HG03159 (cell line): ENCODE measurements around the gene MCRIP2.

ENCODE experiments used
- ATAC-seq: cut with Tn5 transposase; IDR thresholded peaks from one replicate; pipeline ENCODE4 v1.9.1; 2021; ENCODE audit warnings: mild to moderate bottlenecking, moderate library complexity; ENCODE audit not compliant: unreplicated experiment

MCRIP2 gene

DNA sequence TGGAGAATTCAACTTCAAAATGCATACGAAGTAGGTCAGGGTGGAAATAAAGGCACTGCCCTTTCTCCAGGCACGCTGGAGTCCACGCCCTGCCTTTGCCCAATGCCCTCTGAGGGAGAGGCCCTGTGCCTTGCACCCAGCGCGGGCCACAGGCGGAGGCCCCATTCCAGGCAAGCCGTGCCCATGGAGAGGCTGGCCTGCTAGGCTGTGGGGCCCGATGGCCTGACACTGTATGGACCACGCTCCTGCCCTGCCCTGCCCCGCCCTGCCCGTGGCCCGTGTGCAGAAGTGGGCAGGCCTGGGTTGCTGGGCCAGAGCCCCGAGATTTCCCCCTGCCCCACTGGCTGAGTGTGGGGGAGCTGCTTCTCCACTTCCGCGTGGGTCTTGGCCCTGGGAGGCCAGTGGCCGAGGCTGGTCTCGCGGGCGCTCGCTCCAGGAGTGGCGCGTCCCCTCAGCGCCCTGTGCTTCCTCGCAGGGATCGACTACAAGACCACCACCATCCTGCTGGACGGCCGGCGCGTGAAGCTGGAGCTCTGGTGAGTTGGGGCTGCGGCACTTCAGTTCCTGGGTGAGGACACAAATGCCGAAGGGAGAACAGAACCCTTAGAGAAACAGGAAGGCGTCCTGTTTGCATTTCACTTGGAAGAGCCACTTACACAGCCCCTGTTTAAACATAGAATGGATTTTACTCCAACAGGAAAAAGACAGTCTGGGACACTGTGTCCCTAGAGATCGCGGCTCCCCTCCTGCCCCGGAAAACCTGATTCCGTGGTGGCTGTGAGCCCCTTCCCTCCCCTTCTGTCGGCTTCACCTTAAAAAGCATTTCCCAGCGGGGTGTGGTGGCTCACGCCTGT lies 24.7 kb upstream of the MCRIP2 start:
- ATAC-seq: no peak

DNA sequence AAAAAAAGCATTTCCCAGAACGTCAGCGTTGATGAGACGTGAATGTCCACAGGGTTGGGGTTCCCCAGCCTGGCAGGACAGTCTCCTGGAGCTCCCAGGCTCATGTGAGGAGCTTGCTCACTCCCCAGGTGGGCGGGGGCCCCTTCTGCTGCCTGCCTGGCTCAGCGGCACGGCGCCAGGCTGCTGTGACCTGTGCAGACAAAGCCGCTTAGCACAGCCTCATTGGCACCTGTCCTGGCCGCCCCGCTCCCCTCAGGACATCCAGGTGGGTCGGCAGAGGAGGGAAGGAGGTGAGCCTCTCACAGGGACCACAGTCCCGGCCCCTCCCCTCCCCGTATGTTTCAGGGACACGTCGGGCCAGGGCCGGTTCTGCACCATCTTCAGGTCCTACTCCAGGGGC lies 23.8 kb upstream of the MCRIP2 start:
- no peak for ATAC-seq

DNA sequence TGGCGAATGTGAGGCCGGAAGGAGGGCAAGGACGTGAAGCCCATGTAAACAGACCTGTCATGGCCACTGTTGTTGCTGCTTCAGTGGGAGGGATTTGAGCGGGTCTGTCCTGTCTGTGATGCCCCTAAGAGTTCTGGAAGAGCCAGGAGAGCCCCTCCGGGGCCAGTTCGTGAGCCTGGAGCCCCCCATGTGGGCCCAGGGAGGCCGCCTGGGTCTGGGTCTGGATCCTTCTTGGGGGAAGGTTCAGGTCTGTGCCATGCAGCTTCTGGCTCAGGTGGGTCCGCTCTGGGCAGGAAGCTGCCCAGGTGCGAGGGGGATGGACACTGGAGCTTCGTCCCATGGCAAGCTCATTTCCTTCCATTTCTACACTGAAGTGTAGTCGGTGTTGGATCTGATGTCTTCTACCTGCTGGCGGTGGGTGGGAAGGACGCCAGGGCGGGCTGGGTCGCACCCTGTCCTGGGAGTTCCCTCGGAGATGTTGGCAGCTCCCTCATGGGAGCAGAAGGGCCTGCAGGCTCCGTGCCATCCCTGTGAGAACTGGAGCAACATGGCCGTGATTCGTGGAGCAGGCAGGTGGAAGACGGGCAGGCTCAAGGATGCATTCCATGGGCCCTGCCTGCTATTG lies 22.0 kb upstream of the MCRIP2 start:
- ATAC-seq: no peak

DNA sequence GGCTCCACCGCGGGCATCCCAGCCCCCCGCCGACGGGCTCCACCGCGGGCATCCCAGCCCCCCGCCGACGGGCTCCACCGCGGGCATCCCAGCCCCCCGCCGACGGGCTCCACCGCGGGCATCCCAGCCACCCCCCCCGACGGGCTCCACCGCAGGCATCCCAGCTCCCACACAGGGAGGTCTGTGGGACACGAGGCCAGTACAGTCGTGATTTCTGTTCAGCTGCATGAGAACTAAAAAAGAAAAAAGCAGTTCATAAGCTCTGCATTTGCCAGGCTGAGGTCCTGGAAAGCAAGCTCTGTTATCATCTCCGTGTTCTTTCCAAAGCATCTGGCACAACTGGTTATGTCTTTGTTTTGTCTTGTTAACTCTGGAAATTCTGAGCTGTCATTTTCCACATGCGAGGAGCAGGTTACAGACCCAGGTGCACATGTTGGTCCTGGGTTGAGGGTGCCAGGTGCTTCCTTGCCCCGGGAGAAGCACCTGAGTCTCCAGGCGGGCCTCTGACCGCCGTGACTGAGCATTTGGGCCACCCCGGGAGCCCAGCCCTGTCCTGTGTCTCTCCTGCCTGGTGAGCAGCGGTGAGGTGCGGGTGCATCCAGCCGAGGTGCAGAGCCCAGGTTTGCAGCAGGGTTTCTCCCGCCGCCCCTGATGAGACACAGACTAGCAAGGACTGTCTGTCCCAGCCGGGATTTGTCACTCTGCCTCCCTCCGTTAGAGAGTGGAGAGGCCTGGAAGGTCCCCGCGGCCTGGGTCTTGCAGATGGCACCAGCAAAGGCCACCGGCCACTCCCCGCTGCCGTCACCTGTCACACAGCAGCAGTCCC lies 20.7 kb upstream of the MCRIP2 start:
- ATAC-seq: no peak

DNA sequence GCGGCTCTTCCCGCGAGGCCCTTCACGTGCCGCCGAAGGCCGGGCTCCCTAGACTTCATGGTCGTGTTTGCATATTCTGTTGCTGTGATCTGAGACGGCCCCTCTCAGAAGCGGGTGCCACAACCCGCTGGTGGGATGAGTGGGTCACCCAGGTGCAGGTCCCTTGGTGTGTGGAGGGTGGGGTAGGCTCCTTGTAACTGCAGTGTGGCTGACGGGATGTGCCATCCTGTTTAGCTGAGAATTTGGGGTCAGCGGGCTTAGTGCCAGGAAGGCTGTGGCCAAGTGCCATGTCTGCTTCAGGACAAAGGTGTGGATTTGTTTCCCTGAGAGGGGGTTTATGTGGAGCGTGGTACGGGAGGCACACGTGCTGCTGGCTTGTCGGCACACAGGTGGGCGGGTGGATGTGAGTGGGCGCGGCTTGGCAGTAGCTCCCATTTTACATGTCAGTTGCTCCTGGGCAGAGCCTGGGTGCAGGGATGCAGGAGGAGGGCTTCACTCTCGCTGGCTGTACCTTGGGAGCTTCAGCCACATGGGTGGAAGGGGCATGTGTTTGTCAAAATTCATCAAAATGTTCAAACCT lies 20.0 kb upstream of the MCRIP2 start:
- no peak for ATAC-seq

DNA sequence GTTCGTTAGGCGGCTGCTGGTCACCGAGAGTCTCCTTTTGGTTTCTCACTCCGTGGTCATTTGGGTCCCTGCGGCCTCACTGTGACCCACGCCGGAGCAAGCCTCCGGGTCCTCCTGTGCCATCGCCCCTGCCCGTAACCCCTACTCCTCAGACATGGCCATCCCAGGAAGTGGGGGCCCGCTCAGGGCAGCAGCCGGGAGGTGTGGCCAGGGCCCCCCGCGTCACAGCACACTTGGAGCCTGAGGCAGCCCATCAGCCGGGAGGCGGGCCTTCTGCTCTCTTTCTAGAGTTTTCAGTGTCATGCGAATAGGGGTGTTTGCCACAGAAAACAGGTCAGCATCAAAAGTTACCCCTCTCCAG lies 18.7 kb upstream of the MCRIP2 start:
- no peak for ATAC-seq

DNA sequence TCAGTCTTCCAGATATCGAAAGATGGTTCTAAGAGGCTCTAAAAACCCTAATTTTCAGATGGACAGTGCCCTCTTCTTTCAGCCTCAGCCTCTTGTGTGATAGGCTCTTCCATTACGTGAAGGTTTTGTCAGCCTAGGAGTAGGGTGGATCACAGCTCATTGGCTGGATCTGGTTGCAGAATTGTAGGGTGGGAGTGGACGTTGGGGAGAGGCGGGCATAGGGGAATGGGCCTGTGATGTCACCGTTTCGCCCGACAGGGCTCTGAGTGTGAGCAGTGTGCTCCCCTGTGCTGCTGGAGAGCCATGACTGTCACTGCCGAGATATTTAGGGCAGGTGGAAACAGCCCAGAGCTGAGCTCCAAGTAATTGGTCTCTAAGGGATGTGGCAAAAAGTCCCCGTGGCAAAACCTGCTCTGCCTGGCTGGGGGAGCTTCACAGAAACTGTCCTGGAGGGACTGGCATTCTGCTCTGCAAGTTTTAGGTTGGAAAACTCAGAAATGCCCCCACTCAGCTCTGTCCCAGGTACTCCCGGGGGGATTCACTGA lies 17.0 kb upstream of the MCRIP2 start:
- ATAC-seq: no peak

DNA sequence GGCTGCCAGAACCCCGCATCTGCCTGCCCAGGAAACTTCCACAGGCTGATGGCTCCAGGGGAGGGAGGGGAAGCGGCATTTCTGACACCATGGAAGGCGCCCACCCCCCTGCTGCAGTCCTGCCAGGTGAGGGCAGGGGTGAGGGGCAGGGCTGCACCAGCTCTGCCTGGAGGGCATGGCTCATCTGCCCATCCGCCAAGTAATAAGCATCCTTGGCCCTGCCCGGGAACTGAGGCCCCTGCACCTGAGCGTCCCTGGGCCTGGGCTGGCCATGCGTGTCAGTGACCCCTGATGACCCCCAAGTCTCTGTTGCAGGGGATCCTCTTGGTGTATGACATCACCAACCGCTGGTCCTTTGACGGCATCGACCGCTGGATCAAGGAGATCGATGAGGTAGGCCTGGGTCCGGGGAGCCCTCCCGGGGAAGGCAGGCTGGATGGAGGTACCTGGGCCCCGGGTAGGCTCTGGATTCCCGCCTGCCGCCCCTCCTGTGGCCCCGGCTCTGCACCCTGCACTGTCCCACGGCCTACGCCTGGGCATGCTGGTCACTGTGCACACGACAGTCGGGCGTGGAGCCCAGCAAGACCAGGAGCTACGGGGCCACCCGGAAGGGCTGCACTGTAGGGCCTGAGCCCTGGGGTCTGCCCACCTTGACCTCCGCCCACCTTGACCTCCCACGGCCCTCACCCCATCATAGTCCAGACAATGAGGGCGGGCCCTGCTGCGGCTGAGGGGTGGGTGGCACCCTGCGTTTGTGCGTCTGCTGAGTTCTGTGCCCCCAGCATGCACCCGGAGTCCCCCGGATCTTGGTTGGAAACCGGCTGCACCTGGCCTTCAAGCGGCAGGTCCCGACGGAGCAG lies 16.3 kb upstream of the MCRIP2 start:
- no peak for ATAC-seq

DNA sequence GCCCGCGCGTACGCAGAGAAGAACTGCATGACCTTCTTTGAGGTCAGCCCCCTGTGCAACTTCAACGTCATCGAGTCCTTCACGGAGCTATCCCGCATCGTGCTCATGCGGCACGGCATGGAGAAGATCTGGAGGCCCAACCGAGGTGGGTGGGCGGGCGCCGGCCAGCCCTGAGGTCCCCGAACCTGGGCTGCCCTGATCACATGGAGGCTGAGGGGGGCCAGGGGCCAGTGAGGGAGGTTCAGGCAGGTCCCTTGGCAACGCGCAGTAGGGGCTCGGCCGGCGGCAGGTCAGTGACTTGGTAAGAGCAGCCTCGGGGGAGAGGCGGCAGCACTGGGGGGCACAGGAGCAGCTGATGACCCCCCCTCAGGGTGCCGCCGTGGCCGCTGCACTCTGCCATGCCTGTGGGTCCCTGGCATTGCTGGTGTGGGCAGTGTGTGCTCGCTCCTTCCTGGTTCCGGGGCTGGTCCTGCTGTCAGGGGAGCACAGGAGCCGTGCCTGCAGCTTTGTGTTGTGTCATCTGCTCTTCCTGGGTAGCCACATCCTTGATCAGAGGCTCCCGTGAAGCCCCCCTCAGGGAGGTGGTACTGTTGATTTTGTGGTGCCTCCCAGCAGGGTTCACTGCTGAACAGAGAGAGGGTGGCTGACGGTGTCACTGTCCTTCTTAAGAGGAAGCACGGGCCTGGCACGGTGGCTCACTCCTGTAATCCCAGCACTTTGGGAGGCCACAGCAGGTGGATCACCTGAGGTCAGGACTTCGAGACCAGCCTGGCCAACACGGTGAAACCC lies 15.5 kb upstream of the MCRIP2 start:
- no peak for ATAC-seq

DNA sequence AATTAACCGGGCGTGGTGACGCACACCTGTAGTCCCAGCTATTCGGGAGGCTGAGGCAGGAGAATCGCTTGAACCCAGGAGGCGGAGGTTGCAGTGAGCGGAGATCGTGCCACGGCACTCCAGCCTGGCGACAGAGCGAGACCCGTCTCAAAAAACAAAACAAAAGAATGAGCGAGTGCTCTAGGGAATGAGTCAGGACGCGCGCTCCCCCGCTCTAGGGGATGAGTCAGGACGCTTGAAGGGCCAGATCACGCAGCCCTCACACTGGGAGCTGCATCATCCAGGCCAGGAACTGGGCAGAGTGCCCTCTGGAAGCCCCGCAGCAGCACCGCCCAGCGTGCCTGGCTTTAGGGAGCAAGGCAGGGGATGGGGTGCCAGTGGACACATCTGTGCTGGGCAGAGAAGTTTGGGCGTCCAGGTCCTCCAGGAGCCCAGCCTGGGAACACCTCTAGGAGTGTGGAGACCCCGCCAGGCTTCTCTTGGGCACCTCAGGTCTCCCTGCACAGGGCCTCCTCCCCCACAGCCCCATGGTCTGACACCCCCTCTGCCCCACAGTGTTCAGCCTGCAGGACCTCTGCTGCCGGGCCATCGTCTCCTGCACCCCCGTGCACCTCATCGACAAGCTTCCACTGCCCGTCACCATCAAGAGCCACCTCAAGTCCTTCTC lies 14.7 kb upstream of the MCRIP2 start:
- ATAC-seq: no peak

DNA sequence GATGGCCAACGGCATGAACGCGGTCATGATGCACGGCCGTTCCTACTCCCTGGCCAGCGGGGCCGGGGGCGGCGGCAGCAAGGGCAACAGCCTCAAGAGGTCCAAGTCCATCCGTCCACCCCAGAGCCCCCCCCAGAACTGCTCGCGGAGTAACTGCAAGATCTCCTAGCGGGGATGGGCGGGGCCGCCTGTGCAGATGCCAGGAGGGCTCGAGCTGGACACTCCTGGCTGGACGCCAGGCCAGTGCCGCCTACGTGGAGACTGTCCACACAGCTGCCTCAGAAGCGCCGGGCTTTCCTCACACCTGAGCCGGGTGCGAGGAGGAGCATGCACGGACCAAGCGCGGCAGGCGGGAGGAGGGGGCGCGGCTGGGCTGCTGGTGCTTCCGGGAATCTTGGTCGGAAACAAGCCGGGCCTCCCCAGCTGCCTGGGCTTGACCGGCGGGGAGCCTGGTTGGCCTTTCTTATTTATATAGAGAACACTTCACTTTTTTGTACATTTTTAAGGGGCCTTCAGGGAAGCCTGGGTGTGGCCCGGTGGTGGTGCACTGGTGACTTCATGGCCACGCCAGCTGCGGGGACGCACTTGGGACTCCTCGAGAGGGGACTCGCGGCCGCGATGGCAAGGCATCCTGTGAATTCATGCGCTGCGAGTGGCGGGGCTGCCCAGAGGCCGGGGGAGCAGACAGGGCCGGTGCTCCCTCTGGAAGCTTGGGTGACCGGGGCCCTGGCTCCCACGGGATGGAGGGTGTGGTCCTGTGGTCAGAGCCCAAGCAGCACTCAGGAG lies 14.0 kb upstream of the MCRIP2 start:
- no peak for ATAC-seq

DNA sequence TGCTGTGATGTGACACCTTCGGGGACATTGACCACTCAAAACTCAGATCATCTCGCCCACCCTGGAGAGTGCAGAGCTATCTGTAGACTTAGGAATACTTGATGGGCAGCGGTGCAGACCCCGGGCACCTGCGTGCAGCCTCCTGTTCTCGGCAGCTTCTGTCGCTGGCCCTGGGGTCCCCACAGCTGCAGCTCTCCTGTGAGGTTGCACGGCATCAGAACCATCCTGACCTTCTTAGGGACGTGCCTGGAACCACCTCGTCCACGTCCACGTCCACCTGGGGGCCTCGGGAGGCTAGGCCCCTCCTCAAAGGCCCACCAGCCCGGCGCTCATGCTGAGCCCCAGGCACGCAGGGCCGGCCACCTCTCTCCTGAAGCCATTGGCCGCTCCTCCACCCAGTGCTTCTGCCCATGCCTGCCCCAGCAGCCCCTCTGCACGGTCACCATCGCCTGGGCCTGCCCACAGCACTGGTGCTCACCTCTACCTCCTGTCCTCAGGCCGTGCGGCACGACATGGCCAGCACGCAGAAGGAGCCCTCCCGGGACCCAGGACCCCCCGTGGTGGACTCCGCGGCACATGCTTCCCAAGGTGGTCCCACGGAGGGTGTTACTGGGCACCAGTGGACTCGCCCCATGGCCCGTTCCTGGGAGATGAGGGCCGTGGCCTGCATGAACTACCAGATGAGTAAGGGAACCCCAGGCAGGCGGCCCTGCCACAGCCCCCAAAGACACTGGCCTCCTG lies 13.1 kb upstream of the MCRIP2 start:
- ATAC-seq: no peak

DNA sequence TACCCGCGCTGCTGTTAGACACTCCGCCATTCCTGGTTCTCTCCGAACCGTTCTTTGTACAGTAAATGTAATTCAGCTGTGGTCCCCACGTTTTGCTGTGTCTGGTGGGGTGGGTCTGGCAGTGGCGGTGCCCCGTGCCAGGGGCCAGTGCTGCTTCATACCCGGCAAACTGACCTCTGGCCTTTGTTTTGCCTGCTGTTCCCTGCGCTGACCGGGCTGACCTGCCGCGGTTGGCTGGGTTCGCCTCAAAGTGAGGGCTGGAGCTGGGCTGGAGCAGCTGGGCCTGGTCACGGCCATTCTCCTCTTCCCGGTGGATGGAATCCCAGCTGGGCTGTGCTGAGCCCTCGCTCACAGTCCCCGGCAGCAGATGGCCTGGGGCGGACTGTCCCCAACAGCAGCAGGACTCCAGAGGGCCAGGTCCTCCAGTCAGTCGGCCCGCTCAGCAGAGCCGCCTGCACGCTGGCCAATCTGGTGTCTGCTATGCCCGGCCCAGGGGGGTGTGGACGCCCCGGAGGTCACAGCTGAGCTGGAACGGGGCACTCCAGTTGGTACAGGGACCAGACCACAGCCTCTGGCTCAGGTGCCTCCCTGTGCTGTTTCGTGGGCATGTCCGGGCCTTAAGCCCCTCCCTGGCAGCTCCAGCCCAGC lies 12.3 kb upstream of the MCRIP2 start:
- ATAC-seq: no peak

DNA sequence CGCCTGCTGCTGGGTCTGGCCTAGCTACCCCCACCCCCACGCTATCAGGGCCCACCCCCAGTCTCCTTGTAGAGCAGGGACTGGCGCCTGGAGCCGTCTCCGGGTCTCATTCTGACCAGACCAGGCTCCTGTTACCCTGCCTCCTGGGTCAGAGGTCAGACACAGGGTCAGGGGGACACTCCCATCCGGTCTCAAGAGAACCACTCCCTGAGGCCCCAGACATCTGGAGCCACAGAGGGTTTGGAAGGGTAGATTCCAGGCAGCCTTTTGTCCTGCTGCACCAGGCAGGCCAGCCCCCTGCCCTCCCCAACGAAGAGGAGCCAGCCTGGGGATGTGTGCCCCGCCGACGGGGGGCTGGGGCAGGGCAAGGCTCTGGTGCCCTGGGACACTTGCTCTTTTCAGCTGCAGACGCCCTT lies 11.8 kb upstream of the MCRIP2 start:
- ATAC-seq: no peak

DNA sequence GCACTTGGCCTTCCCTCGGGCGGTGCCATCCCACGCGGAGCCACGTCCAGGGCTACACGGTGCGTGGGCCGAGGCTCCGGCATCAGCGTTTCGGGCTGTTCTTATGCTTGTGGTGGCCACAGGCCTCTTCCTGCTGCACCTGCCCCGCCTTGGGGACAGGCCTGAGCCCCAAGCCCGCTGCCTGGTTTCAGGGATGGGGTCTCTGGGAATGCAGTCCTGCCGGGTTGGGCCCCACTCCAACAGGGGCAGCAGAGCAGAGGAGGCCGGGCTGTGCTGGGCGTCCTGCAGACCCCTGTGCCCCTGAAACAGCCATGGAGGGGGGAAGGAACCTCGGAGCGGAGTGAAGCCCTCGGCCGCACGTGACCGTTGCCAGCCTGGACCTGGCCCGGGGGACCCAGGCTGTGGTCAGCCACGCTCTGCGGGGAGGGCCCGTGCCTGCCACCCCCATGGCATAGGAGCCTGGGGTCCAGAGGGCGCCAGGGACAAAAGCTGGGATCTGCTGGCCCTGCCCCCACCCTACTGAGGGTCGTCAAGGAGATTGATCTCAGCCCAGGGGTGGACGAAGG lies 11.3 kb upstream of the MCRIP2 start:
- ATAC-seq: no peak

DNA sequence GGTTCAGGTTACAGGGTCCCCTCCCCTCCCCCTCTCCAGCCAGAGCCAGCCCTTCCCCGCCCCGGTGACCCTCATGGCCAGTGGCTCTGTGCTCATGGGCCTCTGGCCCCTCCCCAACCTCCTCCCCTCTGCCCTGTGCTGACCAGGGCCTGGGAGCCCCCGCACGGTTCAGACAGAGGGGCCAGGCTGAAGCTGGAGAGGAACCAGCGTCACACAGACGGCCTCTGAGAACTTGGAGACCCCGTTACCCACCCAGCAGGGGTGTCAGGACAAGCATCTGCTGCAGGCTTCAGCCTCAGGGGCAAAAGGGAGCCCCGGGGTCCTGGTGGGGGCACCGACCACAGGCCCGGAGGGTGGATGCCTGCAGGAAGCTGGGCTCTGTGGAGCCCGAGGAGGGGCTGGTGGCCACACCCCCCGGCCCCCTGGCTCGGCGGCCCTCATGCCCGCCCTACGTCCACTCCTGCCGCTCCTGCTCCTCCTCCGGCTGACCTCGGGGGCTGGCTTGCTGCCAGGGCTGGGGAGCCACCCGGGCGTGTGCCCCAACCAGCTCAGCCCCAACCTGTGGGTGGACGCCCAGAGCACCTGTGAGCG lies 10.7 kb upstream of the MCRIP2 start, which contains the start of gene WFIKKN1:
Gene WFIKKN1 (plus strand): TSS at position 171 of the 591 bp plus-strand sequence. CDS start 269 bp downstream, at position 440.
- ATAC-seq: no peak
